ENCODE data around the gene NNMT.

NNMT gene

DNA sequence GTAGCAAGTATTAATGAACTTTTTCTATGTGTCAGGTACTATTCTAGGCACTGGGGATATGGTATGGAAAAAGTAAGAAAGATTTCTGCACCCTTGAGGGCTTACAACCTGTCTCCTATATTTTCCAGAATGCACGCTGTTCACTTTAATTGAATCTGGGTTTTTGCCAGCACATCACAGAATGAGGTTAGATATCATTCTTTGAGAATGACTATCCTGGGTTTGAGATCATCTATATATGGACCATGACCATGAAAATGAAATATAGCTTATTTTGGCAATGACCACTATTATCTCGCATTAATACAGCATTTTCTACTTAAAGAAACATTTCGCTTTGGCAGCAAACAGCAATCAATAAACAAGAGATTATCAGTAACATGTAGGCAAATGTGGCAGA is 57.2 kb downstream of the NNMT start:
- no peak for DNase-seq

DNA sequence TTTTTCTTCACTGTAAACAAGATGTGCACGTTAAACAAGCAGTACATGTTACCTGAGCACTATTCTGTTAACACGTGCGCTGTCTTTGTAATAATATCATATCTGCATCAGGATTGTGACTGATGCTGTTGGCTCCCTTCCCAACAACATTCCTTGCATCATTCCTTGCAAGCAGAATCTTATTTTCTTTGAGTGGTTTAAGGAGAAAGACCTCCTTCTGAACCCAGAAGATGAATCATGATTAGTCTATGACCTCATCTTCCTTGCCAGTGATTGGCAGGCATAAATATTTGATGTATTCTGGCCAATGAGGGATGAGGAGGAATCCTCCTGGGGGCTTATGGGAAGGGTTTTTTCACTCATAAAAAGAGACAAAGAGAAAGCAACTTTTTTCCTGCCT is 57.9 kb downstream of the NNMT start:
- DNase-seq: no peak

DNA sequence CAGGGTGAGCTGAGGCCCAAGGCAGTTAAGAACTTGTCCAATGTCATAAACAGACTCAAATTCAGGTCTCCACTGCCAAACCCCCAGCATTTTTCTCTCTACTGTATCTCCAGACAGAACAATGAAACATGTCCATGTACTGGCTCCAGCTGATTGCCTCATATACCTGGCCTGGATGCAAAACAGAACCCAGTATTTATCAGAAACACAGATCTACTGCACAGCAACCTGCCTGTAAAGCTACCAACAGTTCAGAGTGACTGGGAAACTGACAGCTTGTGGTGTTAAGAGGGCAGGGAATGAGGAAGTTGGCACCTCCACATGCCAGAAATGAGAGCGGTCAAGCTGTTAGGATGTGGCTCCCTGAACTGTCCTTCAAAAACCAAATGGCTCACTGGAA is 62.5 kb downstream of the NNMT start:
- DNase-seq: no peak

DNA sequence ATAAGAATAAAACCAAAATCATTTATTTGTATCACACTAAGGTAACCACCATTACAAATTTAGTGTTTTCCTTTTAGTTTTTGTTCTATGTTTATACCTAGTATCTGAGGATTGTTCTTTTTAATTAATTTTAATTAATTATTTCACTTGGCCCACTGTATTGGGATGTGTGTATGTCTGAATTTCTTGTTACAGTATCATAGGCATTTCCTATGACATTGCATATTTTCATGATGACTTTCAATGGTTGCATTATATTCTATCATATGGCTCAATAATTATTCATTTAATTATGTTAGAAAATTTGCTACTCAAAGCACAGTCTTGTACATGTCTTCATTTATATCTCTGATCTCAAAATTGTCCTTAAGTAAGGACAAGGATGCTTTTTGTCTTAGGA is 63.1 kb downstream of the NNMT start:
- no peak for DNase-seq

DNA sequence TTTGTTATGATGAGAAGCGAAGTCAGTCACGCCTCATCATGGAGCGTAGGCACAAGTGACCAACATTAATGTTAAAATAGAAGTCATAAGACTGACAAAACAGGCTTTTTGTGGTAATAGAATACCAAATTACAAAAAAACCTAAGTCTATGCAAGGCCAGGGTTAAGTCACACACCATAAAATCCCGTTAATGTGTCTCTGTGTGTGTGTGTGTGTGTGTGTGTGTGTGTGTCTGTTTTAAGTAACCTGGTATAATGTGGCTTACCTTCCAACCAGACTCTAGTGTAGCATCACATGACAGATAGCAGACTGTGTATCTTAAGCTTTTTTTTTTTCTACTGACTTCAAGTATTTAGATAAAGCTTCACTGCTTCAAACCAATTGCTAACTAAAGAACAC is 66.1 kb downstream of the NNMT start:
- no peak for DNase-seq

DNA sequence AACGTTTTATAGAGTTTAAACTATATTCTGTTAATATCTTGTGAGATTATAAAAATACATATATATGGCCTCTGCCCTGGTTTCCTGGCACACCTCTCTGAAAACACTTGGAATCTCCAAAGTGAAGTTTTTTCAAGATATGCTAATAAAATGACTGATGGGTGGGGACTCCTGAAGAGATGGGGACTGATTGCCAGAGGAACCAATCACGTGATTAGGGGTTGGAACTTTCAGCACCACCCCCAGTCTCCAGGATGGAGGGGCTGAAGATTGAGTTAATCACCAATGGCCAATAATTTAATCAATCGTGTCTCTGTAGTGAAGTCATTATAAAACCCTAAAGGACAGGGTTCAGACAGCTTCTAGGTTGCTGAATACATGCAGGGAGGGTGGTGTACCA is 66.8 kb downstream of the NNMT start:
- DNase-seq: no peak

All from suppressor macrophage treated with lipopolysaccharide for 4 hours (primary cell).